NAMALWA (cell line): Measurements from ENCODE around the gene CATSPERB.
"Not testable (repeated sequence)": the region's sequence is repeated elsewhere in the genome, so short reads cannot be mapped to it uniquely, and the experiment has no call there.

Experiments
- DNase-seq: peaks from one replicate; pipeline ENCODE4 v3.0.0-alpha.2; 2015; ENCODE audit warnings: low spot score

CATSPERB gene

GRCh38 chr14:91577632-91578233 is 154.2 kb downstream of the CATSPERB start:
- no peak for DNase-seq

DNA sequence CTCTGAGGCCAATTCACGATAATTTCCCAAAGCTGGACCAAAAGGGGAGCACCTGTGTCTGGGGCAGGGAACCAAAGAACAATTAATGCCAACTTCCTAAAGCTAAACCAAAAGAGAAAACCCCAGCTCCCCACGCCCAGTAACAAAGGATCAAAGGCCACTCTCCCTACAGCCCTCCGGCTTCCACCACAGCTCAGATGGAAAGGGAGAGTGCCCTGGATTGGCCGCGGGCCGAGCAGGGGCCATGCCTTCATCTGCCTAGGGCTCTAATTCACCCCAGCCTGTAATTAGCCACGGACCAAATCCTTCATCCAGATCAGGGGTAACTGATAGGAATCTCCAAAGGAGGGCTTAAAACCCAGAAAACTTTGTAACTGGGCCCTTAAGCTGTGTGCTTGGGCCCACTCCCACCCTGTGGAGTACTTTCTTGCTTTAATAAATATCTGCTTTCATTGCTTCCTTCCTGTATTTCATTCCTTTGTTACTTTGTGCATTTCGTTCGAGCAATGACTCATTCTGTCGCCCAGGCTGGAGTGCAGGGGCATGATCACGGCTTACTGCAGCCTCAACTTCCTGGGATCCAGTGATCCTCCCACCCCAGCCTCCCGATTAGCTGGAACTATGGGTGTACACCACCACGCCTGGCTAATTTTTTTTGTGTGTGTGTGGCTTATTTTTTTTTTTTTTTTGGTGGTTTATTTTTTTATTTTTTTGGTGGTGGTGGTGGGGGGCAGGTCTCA is 156.2 kb downstream of the CATSPERB start:
- no peak for DNase-seq

- peak; percentile 35 for DNase-seq
Observed at GRCh38 chr14:91573894-91574837, 157.7 kb downstream of the CATSPERB start.

DNA sequence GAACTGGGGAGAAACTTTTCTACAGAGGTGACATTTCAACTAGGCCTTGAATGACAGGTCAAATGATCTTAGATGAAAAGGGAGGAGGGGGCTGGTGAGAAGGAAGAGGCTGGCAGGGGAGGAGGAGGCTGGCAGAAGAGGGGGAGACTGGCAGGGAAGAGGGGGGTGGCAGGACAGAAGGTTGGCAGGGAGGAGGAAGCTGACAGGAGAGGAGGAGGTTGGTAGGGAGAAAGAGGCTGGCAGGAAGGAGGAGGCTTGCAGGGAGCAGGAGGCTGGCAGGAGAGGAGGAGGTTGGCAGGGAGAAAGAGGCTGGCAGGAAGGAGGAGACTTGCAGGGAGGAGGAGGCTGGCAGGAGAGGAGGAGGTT is 158.4 kb downstream of the CATSPERB start:
- no peak for DNase-seq

- DNase-seq = no peak
Observed at GRCh38 chr14:91570021-91570420, 161.9 kb downstream of the CATSPERB start.

DNA sequence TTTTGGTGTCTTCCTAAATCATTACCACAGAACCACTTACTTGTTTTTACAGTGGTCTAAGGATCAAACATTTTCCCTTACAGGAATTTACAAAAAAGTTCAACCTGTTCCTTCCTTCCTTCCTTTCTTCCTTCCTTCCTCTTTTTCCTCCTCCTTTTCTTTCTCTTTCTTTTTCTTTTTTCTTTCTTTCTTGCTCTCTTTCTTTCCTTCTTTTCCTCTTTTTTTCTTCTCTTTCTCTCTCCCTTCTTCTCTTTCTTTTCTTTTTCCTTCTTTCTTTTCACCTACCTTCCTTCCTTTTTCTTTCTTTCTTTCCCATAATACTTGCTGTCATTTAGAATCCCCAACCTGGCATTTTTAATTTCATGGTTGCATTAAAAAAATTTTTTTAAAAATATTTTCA is 162.6 kb downstream of the CATSPERB start:
- no peak for DNase-seq

DNA sequence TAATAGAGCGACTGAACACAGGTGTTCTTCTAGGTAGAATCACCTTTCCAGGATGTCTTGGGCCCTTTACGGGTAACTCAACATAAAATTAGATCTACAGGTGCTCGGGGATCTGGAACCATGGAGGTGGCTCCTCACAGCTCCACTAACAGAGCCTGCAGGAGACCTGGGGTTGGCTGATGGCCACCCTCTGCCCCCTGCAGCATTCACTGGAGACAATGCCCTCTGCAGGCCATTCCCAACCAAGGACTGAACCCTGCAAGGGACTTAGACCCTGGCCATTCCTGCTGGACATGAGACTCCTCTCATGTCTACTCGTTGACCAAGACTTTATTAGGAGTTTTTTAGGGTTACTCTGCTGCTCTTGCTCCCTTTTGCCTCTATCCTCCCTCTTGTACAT is 163.3 kb downstream of the CATSPERB start:
- no peak for DNase-seq

- DNase-seq = not testable (repeated sequence)
Observed at GRCh38 chr14:91567827-91568226, 164.1 kb downstream of the CATSPERB start.

GRCh38 chr14:91555531-91555930 is 176.4 kb downstream of the CATSPERB start:
- DNase-seq = no peak

- DNase-seq = no peak
Observed at GRCh38 chr14:91554535-91555332, 177.2 kb downstream of the CATSPERB start.

- DNase-seq = no peak
Observed at GRCh38 chr14:91548108-91548507, 183.8 kb downstream of the CATSPERB start.

- no peak for DNase-seq
Observed at GRCh38 chr14:91545946-91546716, 185.8 kb downstream of the CATSPERB start.

DNA sequence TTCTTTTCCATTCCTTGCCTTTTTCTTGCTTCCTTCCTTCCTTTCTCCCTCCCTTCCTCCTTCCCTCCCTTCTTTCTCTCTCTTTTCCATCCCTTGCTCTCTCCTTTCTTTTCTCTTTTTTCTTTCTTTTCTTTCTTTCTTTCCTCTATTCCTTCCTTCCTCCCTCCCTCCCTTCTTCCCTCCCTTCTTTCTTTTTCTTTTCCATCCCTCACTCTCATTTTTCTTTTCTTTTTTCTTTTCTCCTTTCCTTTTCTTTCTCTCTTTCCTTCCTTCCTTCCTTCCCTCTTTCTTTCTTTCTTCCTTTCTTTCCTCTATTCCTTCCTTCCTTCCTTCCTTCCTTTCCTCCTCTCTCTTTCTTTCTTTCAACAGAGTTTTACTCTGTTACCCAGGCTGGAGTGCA is 186.7 kb downstream of the CATSPERB start:
- DNase-seq = no peak

- DNase-seq = no peak
Observed at GRCh38 chr14:91536327-91536726, 195.6 kb downstream of the CATSPERB start.

DNA sequence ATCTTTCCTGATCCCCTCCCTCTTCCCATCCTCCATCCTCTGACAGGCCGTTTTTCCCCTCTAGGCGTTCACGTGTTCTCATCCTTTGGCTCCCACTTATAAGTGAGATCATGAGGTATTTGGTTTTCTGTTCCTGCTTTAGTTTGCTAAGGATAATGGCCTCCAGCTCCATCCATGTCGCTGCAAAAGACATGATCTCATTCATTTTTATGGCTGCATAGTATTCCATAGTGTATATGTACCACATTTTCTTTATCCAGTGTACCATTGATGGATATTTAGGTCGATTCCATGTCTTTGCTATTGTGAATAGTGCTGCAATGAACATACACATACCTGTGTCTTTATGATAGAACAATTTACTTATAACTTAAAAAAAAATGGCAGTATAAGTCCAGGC is 197.8 kb downstream of the CATSPERB start:
- not testable (repeated sequence) for DNase-seq

GRCh38 chr14:91533623-91534022 is 198.3 kb downstream of the CATSPERB start:
- DNase-seq = no peak
